GM23338 (cell line): ENCODE results near the gene OR52K1. TPM values are rescaled to one million over a fixed set of nuclear protein-coding genes. Genes with fewer than 3 reads are reported as not detected.

Experiments used
- ATAC-seq: fragments of 200-7000 bp; cut with Tn5 transposase; 3 replicates; pipeline ENCODE4 v1.9.1; 2020
- DNase-seq: peaks from one replicate; pipeline ENCODE4 v3.0.0-alpha.2; 2015; ENCODE audit warnings: low spot score
- H2AFZ ChIP-seq: fragments of 200-600 bp; sonication (generic); 2 replicates; pipeline ENCODE4 v1.8.0; 2016; ENCODE audit warnings: antibody characterized with exemption, mild to moderate bottlenecking, moderate library complexity
- H3F3A ChIP-seq: fragments of 200-600 bp; sonication (generic); replicated peaks from 2 replicates; pipeline ENCODE4 v1.8.0; 2017; ENCODE audit warnings: antibody characterized with exemption, mixed run types, low read depth
- H3K27ac ChIP-seq: fragments of 200-600 bp; sonication (generic); 2 replicates; pipeline ENCODE4 v1.6.1; 2016; ENCODE audit warnings: low read depth
- H3K27me3 ChIP-seq: fragments of 200-600 bp; sonication (generic); 2 replicates; pipeline ENCODE4 v1.8.0; 2016; ENCODE audit warnings: mild to moderate bottlenecking, mixed run types, moderate library complexity; ENCODE audit not compliant: insufficient read depth
- H3K36me3 ChIP-seq: fragments of 200-600 bp; sonication (generic); 2 replicates; pipeline ENCODE4 v1.8.0; 2016; ENCODE audit warnings: mild to moderate bottlenecking; ENCODE audit not compliant: insufficient read depth
- H3K4me1 ChIP-seq: fragments of 200-600 bp; sonication (generic); 2 replicates; pipeline ENCODE4 v1.8.0; 2016; ENCODE audit warnings: mild to moderate bottlenecking, moderate library complexity; ENCODE audit not compliant: insufficient read depth
- H3K4me2 ChIP-seq: fragments of 200-600 bp; sonication (generic); 2 replicates; pipeline ENCODE4 v1.7.1; 2017; ENCODE audit warnings: mixed run types
- H3K4me3 ChIP-seq: fragments of 200-600 bp; sonication (generic); 2 replicates; pipeline ENCODE4 v1.6.1; 2016; ENCODE audit warnings: mixed run types
- H3K79me2 ChIP-seq: fragments of 200-600 bp; sonication (generic); replicated peaks from 2 replicates; pipeline ENCODE4 v1.8.0; 2017; ENCODE audit warnings: mild to moderate bottlenecking; ENCODE audit not compliant: insufficient read depth
- H3K9me2 ChIP-seq: fragments of 200-600 bp; sonication (generic); 2 replicates; pipeline ENCODE4 v1.8.0; 2017; ENCODE audit not compliant: insufficient read depth
- H4K20me1 ChIP-seq: fragments of 200-600 bp; sonication (generic); replicated peaks from 2 replicates; pipeline ENCODE4 v1.8.0; 2017; ENCODE audit warnings: mild to moderate bottlenecking; ENCODE audit not compliant: insufficient read depth
- H3K27ac Mint-ChIP-seq: 2 replicates; pipeline ENCODE4 v1.8.0; 2020; ENCODE audit warnings: inconsistent platforms, mild to moderate bottlenecking, moderate library complexity, mixed read lengths
- H3K27me3 Mint-ChIP-seq: 3 replicates; pipeline ENCODE4 v1.8.0; 2022; ENCODE audit warnings: low read depth, mild to moderate bottlenecking, moderate library complexity, mixed read lengths, inconsistent platforms; ENCODE audit not compliant: insufficient read depth, poor library complexity
- H3K36me3 Mint-ChIP-seq: 3 replicates; pipeline ENCODE4 v1.8.0; 2021; ENCODE audit warnings: low read depth, mild to moderate bottlenecking, inconsistent platforms, moderate library complexity, mixed read lengths
- H3K4me1 Mint-ChIP-seq: 3 replicates; pipeline ENCODE4 v1.8.0; 2020; ENCODE audit warnings: mild to moderate bottlenecking, inconsistent platforms, mixed read lengths
- H3K4me3 Mint-ChIP-seq: 3 replicates; pipeline ENCODE4 v1.8.0; 2021; ENCODE audit warnings: moderate library complexity, mild to moderate bottlenecking, inconsistent platforms, mixed read lengths
- H3K9me3 Mint-ChIP-seq: 3 replicates; pipeline ENCODE4 v1.8.0; 2020; ENCODE audit warnings: moderate library complexity, mild to moderate bottlenecking, inconsistent platforms, mixed read lengths
- CREB1 ChIP-seq: fragments of 250-450 bp; sonication (Bioruptor Pico); IDR thresholded peaks from 2 replicates; pipeline ENCODE4 v1.5.0; 2020; ENCODE audit warnings: low read depth, mild to moderate bottlenecking, moderate library complexity
- EZH2phosphoT487 ChIP-seq: fragments of 200-600 bp; sonication (generic); IDR thresholded peaks from one replicate; pipeline ENCODE4 v1.8.1; 2018; ENCODE audit warnings: antibody characterized with exemption; ENCODE audit not compliant: unreplicated experiment
- JUNB ChIP-seq: IDR thresholded peaks from one replicate; pipeline ENCODE4 v1.6.1; 2016; ENCODE audit warnings: antibody characterized with exemption; ENCODE audit not compliant: unreplicated experiment
- POLR2AphosphoS5 ChIP-seq: IDR thresholded peaks from 2 replicates; pipeline ENCODE4 v1.6.1; 2016; ENCODE audit warnings: antibody characterized with exemption, low read depth
- STAT1 ChIP-seq: IDR thresholded peaks from one replicate; pipeline ENCODE4 v1.6.1; 2016; ENCODE audit warnings: antibody characterized with exemption; ENCODE audit not compliant: unreplicated experiment
- ZNF114 ChIP-seq: fragments of 250-450 bp; sonication (Bioruptor Pico); IDR thresholded peaks from 2 replicates; pipeline ENCODE4 v1.5.0; 2020; ENCODE audit warnings: mild to moderate bottlenecking, moderate library complexity
- ZNF331 ChIP-seq: fragments of 250-450 bp; sonication (Bioruptor Pico); IDR thresholded peaks from 2 replicates; pipeline ENCODE4 v1.5.0; 2020; ENCODE audit warnings: low read depth, mild to moderate bottlenecking, moderate library complexity
- polyA plus RNA-seq: library from polyadenylated mRNA; unstranded; fragments of >200 nt; fragmentation: Nextera tagmentation; extraction: Ambion mirVana; gene quantifications from 2 replicates; pipeline ENCODE4 v1.2.1, GENCODE V29; 2016
- total RNA-seq: library from RNA; depleted of rRNA; stranded (reverse); fragments of >200 nt; shearing (Covaris generic); gene quantifications from 2 replicates; pipeline ENCODE4 v1.2.3, GENCODE V29; 2014
- TF ChIP-seq, protein P1 (sequence below), 2 experiments: fragments of 200-600 bp in 1 of 2; sonication (generic) in 1 of 2; conservative IDR thresholded peaks; 2 replicates each; pipeline versions ENCODE4 v1.5.1 to v1.6.1; 2016 to 2017; ENCODE audit warnings: antibody characterized with exemption in 2 of 2, low read depth in 2 of 2, mild to moderate bottlenecking in 2 of 2, moderate library complexity in 1 of 2
- TF ChIP-seq, protein P2 (sequence below): fragments of 250-450 bp; sonication (Bioruptor Pico); IDR thresholded peaks from 2 replicates; pipeline ENCODE4 v1.5.0; 2020; ENCODE audit warnings: mild to moderate bottlenecking, moderate library complexity
- TF ChIP-seq, protein P3 (sequence below): IDR thresholded peaks from 2 replicates; pipeline ENCODE4 v1.6.1; 2016; ENCODE audit warnings: antibody characterized with exemption

OR52K1 gene
- total and polyA plus RNA-seq, 2 experiments from 2014 or later = not detected

DNA sequence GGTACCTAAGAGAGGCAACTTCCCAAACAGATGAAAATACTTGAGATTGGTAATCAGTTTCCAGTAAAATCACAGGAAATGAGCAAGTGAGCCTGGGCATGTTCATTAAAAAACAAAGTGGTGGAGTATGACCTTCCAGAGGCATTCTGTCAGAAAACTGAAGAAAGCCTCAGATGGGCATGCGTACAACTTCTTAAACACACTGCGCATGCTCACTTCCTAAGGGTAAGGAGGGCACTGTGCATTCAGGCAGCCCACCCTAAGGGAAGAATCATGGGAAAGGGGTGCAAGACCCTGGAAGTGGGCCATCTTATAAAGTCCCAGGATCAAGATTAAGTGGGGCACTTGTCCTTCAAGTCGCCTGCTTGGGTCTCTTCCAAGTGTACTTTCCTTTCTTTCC, 29.3 kb upstream of the OR52K1 start:
- Histone ChIP-seq H3K36me3 (no peaks in the 10 kb centered on the region), H4K20me1 (no peaks in the 10 kb centered on the region), H3K4me1 (no peaks in the 10 kb centered on the region), H3F3A (no peaks in the 10 kb centered on the region), H3K79me2 (no peaks in the 10 kb centered on the region), H3K27ac (no peak overlapping the region), H3K4me2 (no peak overlapping the region), H3K9me2 (peaks cover 22% of the 10 kb centered on the region), H3K27me3 (no peaks in the 10 kb centered on the region), H3K4me3 (no peak overlapping the region), H2AFZ (no peak overlapping the region)
- H3K9me3 Mint-ChIP-seq = peaks cover 23% of the 10 kb centered on the region
- peaks cover 10% of the 10 kb centered on the region; the same call in 2 of the 3 replicates for H3K36me3 Mint-ChIP-seq
- H3K27ac Mint-ChIP-seq = no peak overlapping the region
- DNase-seq = no peak
- H3K4me3 Mint-ChIP-seq = no peak overlapping the region
- no peaks in the 10 kb centered on the region for H3K4me1 Mint-ChIP-seq
- peaks cover 5% of the 10 kb centered on the region for H3K27me3 Mint-ChIP-seq
- ATAC-seq = no peak
- TF ChIP-seq, protein P1, sequence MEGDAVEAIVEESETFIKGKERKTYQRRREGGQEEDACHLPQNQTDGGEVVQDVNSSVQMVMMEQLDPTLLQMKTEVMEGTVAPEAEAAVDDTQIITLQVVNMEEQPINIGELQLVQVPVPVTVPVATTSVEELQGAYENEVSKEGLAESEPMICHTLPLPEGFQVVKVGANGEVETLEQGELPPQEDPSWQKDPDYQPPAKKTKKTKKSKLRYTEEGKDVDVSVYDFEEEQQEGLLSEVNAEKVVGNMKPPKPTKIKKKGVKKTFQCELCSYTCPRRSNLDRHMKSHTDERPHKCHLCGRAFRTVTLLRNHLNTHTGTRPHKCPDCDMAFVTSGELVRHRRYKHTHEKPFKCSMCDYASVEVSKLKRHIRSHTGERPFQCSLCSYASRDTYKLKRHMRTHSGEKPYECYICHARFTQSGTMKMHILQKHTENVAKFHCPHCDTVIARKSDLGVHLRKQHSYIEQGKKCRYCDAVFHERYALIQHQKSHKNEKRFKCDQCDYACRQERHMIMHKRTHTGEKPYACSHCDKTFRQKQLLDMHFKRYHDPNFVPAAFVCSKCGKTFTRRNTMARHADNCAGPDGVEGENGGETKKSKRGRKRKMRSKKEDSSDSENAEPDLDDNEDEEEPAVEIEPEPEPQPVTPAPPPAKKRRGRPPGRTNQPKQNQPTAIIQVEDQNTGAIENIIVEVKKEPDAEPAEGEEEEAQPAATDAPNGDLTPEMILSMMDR (conservative IDR thresholded peaks at IDR 0.05; ENCODE audit: low read depth in 2 of 2) = no peak

DNA sequence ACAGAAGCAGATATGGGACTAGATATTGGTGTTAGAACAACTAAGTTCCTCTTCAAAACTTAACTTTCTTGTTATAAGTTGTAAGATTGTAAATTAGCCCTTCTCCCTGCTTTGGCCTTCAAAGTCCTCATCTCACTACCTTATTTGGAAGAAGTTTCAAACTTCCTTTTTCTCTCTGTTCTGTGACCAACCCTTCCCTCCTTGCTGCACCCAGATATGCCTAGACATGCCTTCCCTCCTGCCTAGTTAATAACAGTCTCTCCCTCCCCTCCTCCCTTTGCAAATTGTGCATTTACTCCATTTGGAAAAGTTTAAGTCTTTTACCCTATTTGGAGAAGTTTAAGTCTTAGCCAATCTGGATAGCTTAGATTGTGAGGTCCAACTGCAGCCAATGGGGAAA, 28.4 kb upstream of the OR52K1 start:
- Histone ChIP-seq H3K4me1 (0 out of 2 replicates have a peak, but pooled peaks cover under 1% of the 10 kb centered on the region), H3K4me2 (no peak overlapping the region), H4K20me1 (no peaks in the 10 kb centered on the region), H3K27ac (no peak overlapping the region), H2AFZ (no peak overlapping the region), H3K4me3 (no peak overlapping the region), H3K36me3 (no peaks in the 10 kb centered on the region), H3K79me2 (no peaks in the 10 kb centered on the region), H3K9me2 (peaks cover 20% of the 10 kb centered on the region), H3F3A (no peaks in the 10 kb centered on the region), H3K27me3 (no peaks in the 10 kb centered on the region)
- DNase-seq (no peak), ATAC-seq (no peak)
- Mint-ChIP-seq H3K36me3 (peaks cover 10% of the 10 kb centered on the region; the same call in 2 of the 3 replicates), H3K4me1 (no peaks in the 10 kb centered on the region), H3K4me3 (no peak overlapping the region), H3K27me3 (peaks cover 5% of the 10 kb centered on the region), H3K9me3 (peaks cover 23% of the 10 kb centered on the region), H3K27ac (no peak overlapping the region)
- TF ChIP-seq ZNF114 (CRISPR knock-in tag) (no peak), ZNF331 (CRISPR knock-in tag) (no peak), POLR2AphosphoS5 (no peak), JUNB (no peak), CREB1 (CRISPR knock-in tag) (no peak), STAT1 (no peak), EZH2phosphoT487 (no peak)
- TF ChIP-seq, protein P2, sequence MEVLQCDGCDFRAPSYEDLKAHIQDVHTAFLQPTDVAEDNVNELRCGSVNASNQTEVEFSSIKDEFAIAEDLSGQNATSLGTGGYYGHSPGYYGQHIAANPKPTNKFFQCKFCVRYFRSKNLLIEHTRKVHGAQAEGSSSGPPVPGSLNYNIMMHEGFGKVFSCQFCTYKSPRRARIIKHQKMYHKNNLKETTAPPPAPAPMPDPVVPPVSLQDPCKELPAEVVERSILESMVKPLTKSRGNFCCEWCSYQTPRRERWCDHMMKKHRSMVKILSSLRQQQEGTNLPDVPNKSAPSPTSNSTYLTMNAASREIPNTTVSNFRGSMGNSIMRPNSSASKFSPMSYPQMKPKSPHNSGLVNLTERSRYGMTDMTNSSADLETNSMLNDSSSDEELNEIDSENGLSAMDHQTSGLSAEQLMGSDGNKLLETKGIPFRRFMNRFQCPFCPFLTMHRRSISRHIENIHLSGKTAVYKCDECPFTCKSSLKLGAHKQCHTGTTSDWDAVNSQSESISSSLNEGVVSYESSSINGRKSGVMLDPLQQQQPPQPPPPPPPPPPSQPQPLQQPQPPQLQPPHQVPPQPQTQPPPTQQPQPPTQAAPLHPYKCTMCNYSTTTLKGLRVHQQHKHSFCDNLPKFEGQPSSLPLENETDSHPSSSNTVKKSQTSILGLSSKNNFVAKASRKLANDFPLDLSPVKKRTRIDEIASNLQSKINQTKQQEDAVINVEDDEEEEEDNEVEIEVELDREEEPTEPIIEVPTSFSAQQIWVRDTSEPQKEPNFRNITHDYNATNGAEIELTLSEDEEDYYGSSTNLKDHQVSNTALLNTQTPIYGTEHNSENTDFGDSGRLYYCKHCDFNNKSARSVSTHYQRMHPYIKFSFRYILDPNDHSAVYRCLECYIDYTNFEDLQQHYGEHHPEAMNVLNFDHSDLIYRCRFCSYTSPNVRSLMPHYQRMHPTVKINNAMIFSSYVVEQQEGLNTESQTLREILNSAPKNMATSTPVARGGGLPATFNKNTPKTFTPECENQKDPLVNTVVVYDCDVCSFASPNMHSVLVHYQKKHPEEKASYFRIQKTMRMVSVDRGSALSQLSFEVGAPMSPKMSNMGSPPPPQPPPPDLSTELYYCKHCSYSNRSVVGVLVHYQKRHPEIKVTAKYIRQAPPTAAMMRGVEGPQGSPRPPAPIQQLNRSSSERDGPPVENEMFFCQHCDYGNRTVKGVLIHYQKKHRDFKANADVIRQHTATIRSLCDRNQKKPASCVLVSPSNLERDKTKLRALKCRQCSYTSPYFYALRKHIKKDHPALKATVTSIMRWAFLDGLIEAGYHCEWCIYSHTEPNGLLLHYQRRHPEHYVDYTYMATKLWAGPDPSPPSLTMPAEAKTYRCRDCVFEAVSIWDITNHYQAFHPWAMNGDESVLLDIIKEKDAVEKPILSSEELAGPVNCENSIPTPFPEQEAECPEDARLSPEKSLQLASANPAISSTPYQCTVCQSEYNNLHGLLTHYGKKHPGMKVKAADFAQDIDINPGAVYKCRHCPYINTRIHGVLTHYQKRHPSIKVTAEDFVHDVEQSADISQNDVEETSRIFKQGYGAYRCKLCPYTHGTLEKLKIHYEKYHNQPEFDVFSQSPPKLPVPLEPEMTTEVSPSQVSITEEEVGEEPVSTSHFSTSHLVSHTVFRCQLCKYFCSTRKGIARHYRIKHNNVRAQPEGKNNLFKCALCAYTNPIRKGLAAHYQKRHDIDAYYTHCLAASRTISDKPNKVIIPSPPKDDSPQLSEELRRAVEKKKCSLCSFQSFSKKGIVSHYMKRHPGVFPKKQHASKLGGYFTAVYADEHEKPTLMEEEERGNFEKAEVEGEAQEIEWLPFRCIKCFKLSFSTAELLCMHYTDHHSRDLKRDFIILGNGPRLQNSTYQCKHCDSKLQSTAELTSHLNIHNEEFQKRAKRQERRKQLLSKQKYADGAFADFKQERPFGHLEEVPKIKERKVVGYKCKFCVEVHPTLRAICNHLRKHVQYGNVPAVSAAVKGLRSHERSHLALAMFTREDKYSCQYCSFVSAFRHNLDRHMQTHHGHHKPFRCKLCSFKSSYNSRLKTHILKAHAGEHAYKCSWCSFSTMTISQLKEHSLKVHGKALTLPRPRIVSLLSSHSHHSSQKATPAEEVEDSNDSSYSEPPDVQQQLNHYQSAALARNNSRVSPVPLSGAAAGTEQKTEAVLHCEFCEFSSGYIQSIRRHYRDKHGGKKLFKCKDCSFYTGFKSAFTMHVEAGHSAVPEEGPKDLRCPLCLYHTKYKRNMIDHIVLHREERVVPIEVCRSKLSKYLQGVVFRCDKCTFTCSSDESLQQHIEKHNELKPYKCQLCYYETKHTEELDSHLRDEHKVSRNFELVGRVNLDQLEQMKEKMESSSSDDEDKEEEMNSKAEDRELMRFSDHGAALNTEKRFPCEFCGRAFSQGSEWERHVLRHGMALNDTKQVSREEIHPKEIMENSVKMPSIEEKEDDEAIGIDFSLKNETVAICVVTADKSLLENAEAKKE (CRISPR knock-in tag) = no peak
- TF ChIP-seq, protein P3, sequence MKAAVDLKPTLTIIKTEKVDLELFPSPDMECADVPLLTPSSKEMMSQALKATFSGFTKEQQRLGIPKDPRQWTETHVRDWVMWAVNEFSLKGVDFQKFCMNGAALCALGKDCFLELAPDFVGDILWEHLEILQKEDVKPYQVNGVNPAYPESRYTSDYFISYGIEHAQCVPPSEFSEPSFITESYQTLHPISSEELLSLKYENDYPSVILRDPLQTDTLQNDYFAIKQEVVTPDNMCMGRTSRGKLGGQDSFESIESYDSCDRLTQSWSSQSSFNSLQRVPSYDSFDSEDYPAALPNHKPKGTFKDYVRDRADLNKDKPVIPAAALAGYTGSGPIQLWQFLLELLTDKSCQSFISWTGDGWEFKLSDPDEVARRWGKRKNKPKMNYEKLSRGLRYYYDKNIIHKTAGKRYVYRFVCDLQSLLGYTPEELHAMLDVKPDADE = no peak
- TF ChIP-seq, protein P1 (conservative IDR thresholded peaks at IDR 0.05; ENCODE audit: low read depth in 2 of 2) = no peak
